ENCODE results near the gene AP3S2.
"Not testable (repeated sequence)": the region's sequence is repeated elsewhere in the genome, so short reads cannot be mapped to it uniquely, and the experiment has no call there.

Gene AP3S2

GRCh38 chr15:89885611-89886010 lies 8.2 kb downstream of the AP3S2 start:
- H3K36me3 ChIP-seq (ENCODE audit: insufficient read depth), result no peaks in the 10 kb centered on the region; the same call in 1 of the 2 replicates
- peaks cover 7% of the 10 kb centered on the region; the same call in 1 of the 2 replicates for H3K79me2 ChIP-seq (ENCODE audit: insufficient read depth, low read depth)
- no peak for TF ChIP-seq CTCF (conservative IDR thresholded peaks at IDR 0.05; ENCODE audit: low read depth, low read length)
- no peak overlapping the region for H2AFZ ChIP-seq (ENCODE audit: low read depth)
- H3K4me3 ChIP-seq (IDR thresholded peaks at IDR 0.05; ENCODE audit: insufficient read depth, low read depth, low read length), result no peak overlapping the region
- peaks cover 45% of the 10 kb centered on the region for H3K4me1 ChIP-seq (ENCODE audit: low read depth, poor library complexity, severe bottlenecking)
- H3K9ac ChIP-seq, result no peak overlapping the region
- H3K4me2 ChIP-seq, result no peak overlapping the region
- H3K27me3 ChIP-seq (ENCODE audit: insufficient read depth, low read depth), result no peaks in the 10 kb centered on the region
- H3K27ac ChIP-seq, result no peak overlapping the region
- no peaks in the 10 kb centered on the region for H4K20me1 ChIP-seq (ENCODE audit: insufficient read depth)

GRCh38 chr15:89885179-89885578 lies 8.6 kb downstream of the AP3S2 start:
- not testable (repeated sequence) for H4K20me1 ChIP-seq (ENCODE audit: insufficient read depth); H3K4me3 ChIP-seq (IDR thresholded peaks at IDR 0.05; ENCODE audit: insufficient read depth, low read depth, low read length); H3K9ac ChIP-seq; H3K36me3 ChIP-seq (ENCODE audit: insufficient read depth); H3K79me2 ChIP-seq (ENCODE audit: insufficient read depth, low read depth); H2AFZ ChIP-seq (ENCODE audit: low read depth); H3K27me3 ChIP-seq (ENCODE audit: insufficient read depth, low read depth); H3K4me2 ChIP-seq; H3K27ac ChIP-seq
- H3K4me1 ChIP-seq (ENCODE audit: low read depth, poor library complexity, severe bottlenecking), result peaks cover 45% of the 10 kb centered on the region

- H3K27ac ChIP-seq, result no peak overlapping the region
- H3K36me3 ChIP-seq (ENCODE audit: insufficient read depth), result no peaks in the 10 kb centered on the region; the same call in 1 of the 2 replicates
- H3K4me2 ChIP-seq, result no peak overlapping the region
- no peak overlapping the region for H3K9ac ChIP-seq
- H3K79me2 ChIP-seq (ENCODE audit: insufficient read depth, low read depth), result no peaks in the 10 kb centered on the region
- no peak overlapping the region for H3K4me3 ChIP-seq (IDR thresholded peaks at IDR 0.05; ENCODE audit: insufficient read depth, low read depth, low read length)
- H4K20me1 ChIP-seq (ENCODE audit: insufficient read depth), result no peaks in the 10 kb centered on the region
- peaks cover 36% of the 10 kb centered on the region for H3K4me1 ChIP-seq (ENCODE audit: low read depth, poor library complexity, severe bottlenecking)
- TF ChIP-seq CTCF (conservative IDR thresholded peaks at IDR 0.05; ENCODE audit: low read depth, low read length), result no peak
- H2AFZ ChIP-seq (ENCODE audit: low read depth), result no peak overlapping the region
- H3K27me3 ChIP-seq (ENCODE audit: insufficient read depth, low read depth), result no peaks in the 10 kb centered on the region
Measured at GRCh38 chr15:89883518-89883917, 10.3 kb downstream of the AP3S2 start.

GRCh38 chr15:89880727-89881126 lies 13.1 kb downstream of the AP3S2 start:
- Histone ChIP-seq H3K4me1 (ENCODE audit: low read depth, poor library complexity, severe bottlenecking) (peaks cover 40% of the 10 kb centered on the region), H3K27me3 (ENCODE audit: insufficient read depth, low read depth) (no peaks in the 10 kb centered on the region), H2AFZ (ENCODE audit: low read depth) (no peak overlapping the region), H3K9ac (no peak overlapping the region), H4K20me1 (ENCODE audit: insufficient read depth) (no peaks in the 10 kb centered on the region), H3K4me2 (peak overlapping the region; percentile 27; the same call in 1 of the 2 replicates), H3K36me3 (ENCODE audit: insufficient read depth) (no peaks in the 10 kb centered on the region; the same call in 1 of the 2 replicates), H3K79me2 (ENCODE audit: insufficient read depth, low read depth) (no peaks in the 10 kb centered on the region), H3K27ac (no peak overlapping the region), H3K4me3 (IDR thresholded peaks at IDR 0.05; ENCODE audit: insufficient read depth, low read depth, low read length) (no peak overlapping the region)
- TF ChIP-seq CTCF (conservative IDR thresholded peaks at IDR 0.05; ENCODE audit: low read depth, low read length), result no peak

GRCh38 chr15:89878323-89878722 lies 15.5 kb downstream of the AP3S2 start:
- Histone ChIP-seq H3K27me3 (ENCODE audit: insufficient read depth, low read depth) (no peaks in the 10 kb centered on the region), H3K9ac (no peak overlapping the region), H3K4me3 (IDR thresholded peaks at IDR 0.05; ENCODE audit: insufficient read depth, low read depth, low read length) (no peak overlapping the region), H3K27ac (no peak overlapping the region), H3K4me2 (no peak overlapping the region), H3K79me2 (ENCODE audit: insufficient read depth, low read depth) (no peaks in the 10 kb centered on the region), H2AFZ (ENCODE audit: low read depth) (no peak overlapping the region), H4K20me1 (ENCODE audit: insufficient read depth) (no peaks in the 10 kb centered on the region), H3K36me3 (ENCODE audit: insufficient read depth) (no peaks in the 10 kb centered on the region; the same call in 1 of the 2 replicates), H3K4me1 (ENCODE audit: low read depth, poor library complexity, severe bottlenecking) (peaks cover 56% of the 10 kb centered on the region)
- no peak for TF ChIP-seq CTCF (conservative IDR thresholded peaks at IDR 0.05; ENCODE audit: low read depth, low read length)
